GM19240 (cell line): ENCODE measurements around the gene PLA2G4B.

ENCODE experiments used
- DNase-seq: peaks from one replicate; pipeline ENCODE4 v3.0.0; 2011; ENCODE audit warnings: low spot score; ENCODE audit not compliant: insufficient read length

Gene PLA2G4B, protein sequence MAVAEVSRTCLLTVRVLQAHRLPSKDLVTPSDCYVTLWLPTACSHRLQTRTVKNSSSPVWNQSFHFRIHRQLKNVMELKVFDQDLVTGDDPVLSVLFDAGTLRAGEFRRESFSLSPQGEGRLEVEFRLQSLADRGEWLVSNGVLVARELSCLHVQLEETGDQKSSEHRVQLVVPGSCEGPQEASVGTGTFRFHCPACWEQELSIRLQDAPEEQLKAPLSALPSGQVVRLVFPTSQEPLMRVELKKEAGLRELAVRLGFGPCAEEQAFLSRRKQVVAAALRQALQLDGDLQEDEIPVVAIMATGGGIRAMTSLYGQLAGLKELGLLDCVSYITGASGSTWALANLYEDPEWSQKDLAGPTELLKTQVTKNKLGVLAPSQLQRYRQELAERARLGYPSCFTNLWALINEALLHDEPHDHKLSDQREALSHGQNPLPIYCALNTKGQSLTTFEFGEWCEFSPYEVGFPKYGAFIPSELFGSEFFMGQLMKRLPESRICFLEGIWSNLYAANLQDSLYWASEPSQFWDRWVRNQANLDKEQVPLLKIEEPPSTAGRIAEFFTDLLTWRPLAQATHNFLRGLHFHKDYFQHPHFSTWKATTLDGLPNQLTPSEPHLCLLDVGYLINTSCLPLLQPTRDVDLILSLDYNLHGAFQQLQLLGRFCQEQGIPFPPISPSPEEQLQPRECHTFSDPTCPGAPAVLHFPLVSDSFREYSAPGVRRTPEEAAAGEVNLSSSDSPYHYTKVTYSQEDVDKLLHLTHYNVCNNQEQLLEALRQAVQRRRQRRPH

DNA sequence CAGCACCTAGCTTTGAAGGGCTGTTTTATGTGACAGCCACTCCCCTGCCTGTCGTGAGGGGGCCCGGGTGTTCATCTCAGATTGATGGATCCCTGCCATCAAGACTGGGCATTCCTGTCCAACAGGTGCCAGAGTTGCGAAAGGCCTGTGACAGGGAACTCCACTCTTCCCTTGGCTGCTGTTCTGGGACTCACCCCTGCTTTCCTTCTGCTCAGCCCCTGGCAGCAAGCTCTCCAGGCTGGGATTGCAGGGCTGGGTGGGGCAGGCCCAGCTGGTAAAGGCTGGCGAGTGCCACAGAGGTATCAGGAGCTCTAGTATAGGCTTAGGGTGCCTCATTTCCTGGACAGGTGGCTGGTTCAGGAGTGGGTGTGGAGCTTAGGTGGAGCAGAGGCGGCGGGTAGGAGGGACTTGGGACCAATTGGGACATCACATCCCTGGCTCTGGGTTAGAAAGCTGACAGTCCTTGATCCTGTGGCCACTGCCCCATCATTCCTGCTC, at the start of gene PLA2G4B:
TSS of gene PLA2G4B (plus strand) at position 448 of the 498 bp plus-strand sequence. CDS start 67 bp downstream, outside the sequence.
- DNase-seq = no peak

DNA sequence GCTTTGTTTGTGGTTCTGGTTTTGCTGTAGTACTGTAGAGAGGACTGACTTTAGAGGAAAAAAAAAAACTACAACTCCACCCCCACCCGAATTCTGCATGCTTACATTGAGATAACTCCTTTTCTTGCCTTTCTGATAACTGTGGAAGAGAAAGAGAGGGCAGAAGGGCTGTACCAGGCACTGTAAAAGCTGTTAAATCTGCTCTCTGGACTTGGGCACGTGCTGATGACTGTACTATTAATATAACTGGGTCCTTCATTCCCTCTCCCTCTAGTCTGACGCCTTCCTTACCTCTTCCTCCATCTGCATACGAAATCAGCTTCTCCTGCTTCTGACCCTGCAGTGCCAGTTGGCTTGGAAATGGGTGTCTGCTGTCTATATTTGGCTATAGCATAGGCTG, 49.4 kb upstream of the PLA2G4B start:
- DNase-seq = no peak

GRCh38 chr15:41789662-41790061, 49.0 kb upstream of the PLA2G4B start:
- no peak for DNase-seq

- no peak for DNase-seq
These were observed 48.5 kb upstream of the PLA2G4B start for GRCh38 chr15:41790169-41790568.

DNA sequence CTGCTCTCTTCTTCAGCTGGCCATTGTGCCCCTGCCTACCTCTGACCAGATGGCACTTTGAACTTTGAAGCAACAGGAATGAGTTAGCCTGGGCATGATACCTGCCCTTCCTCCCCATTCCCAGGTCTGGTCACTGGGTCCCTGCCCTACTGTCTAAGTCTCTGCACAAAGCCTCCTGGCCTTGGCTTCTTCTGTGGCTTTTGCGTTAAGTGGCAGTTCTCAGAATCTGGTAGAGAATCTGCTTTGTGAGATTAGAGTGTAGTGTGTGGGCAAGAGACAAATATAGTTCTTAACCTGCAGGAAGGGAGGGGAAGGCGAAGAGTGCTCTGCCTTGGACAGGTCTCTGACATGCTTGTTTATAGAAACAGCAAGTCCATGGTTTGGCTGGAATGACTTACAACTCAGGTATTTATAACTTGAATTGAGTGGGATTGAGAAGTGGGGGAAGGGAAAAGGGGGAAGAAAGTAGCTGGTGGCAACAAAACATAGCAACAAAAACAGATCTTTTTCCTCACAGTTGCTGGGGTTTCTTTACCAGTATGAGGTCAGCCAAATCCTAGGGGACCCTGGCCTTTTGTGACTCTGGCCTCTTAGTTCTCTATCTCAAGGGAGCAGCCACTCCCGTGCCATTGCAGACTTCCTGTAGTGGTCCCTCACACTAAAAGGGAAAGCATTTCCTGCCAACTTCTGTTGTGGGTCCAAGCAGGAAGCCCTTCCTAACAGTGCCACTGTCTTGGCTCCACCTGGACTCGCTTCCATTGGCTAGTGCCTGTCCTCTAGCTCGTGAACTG, 47.7 kb upstream of the PLA2G4B start:
- no peak for DNase-seq

DNA sequence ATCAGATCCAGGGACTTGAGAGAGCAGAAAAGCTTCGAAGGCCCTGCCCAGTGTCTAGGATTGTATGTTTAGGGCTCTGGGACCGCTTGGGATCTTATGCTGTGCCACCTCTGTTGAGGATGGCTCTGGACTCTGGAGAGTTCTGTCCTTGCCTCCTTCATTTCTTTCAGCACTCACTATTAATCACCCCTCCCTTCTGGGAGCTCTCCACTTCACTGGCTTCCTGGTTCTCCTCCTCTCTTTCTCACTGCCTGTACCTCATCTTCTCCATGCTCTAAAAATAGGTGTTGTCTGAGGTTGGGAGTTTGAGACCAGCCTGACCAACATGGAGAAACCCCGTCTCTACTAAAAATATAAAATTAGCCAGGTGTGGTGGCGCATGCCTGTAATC, 47.1 kb upstream of the PLA2G4B start:
- no peak for DNase-seq

- no peak for DNase-seq
These were observed 46.5 kb upstream of the PLA2G4B start for GRCh38 chr15:41792000-41792637.

GRCh38 chr15:41794081-41794480, 44.6 kb upstream of the PLA2G4B start:
- DNase-seq = no peak

DNA sequence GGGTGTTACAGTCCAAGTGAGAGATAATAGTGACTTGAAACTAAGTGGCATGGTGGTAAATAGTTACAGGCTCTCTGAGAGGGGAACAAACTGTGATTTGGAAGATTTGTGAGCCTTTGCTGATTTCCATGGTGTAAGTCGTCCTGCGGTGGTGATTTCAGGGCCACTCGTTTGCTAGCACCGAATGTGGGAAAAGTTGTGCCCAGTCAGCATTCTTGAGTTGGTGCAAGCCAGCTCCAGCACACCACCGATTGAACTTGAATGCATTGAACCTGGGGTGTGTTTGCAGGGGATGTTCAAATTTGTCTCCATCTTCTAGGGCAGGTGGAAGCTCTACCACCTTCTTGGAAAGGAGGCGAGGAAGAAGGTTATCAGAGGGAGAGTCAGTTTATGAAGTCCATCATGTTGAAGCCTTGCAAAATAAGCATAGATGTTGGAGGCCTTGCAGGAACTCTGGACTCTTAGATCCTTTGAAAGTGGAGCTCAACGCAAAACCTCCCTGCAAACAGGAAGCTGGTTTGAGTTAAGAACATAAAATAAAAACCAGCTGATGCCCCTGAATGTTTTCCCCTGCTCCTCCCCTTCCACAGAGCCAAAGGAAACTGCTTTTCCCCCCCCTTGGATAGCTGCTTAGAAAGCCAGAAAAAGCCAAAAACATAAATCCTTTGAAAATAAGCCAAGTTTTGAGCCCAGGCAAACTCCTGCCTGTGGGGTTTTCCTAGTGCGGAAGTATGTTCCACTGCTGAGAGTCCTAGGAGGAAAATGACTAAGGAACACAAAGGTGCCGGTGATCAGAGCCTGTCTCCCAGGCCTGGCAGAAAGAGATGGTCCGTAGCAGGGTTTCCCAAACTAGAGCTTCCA, 42.4 kb upstream of the PLA2G4B start:
- no peak for DNase-seq

- DNase-seq = no peak
These were observed 41.3 kb upstream of the PLA2G4B start for GRCh38 chr15:41797201-41797944.

DNA sequence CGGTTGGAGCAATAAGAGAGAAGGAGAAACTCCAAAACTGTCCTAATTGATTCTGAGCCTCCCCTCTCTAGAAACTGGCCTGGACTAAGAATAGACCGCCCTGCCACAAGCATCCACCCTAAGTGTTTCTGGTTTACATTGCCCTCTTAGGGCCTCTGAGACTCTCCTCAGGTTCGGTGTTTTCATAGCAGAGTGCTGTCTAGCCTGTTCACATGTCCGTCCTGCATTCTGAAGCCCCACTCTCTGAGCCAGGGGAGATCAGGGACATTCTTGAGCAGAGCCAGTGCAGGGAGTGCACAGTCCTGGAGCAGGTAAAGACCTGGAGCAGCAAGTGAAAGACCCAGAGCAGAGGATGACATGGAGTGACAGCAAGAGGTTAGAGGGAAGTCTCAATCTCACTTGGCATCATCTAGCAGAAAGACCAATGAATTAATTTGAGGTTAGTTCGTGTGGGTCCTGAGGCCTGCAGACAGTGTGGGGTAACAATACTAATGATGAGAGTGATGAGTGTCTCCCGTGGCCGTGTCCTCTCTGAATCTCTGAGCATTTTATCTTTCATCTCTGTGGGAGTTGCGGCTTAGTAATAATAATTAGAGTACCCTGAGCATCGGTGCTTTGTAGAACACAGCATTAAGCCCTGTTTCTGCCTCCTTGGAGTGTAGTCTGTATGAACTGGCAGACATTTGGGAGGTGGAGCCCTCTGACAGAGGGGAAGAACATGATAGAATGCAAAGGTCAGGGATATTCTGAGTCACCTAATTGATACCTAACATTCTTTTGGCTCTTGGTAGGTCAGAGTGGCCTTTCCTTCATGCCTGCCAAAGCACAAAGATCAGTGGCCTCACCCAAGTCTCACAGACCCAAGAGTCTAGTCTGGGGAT, 39.8 kb upstream of the PLA2G4B start:
- DNase-seq = no peak

DNA sequence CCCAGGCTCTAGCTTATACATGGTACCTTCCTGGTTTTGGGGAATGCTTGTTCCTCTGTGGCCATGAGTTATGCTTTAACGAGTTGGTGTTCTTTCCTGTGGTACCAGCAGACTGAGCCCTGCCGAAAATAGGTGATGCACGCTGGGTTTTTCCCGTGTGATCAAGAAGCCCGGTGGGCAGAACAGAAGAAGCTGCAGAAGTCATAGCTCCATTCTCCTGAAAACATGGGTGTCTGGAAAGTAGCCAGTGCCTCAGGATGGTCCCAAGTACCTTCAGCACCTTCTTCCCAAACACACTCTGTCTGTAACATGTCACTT, 39.2 kb upstream of the PLA2G4B start:
- DNase-seq = no peak

- no peak for DNase-seq
These were observed 37.5 kb upstream of the PLA2G4B start for GRCh38 chr15:41801185-41801584.

DNA sequence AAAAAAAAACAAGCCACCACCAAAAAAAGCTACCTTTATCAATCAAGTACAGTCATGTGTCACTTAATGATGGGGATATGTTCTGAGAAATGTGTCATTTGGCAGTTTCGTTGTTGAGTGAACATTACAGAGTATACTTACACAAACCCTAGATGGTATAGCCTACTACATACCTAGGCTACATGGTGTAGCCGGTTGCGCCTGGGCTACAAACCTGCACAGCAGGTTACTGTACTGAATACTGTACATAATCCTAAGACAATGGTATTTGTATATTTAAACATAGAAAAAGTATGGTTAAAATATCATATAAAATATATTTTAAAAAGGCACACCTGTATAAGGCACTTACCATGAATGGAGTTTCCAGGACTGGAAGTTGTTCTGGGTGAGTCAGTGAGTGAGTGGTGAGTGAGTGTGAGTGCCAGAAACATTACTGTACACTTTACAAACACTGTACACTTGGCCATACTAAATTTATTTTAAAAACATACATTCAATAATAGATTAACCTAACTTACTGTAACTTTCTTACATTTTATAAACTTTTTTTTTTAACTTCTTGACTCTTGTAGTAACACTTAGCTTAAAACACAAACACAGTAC, 36.7 kb upstream of the PLA2G4B start:
- DNase-seq = no peak

DNA sequence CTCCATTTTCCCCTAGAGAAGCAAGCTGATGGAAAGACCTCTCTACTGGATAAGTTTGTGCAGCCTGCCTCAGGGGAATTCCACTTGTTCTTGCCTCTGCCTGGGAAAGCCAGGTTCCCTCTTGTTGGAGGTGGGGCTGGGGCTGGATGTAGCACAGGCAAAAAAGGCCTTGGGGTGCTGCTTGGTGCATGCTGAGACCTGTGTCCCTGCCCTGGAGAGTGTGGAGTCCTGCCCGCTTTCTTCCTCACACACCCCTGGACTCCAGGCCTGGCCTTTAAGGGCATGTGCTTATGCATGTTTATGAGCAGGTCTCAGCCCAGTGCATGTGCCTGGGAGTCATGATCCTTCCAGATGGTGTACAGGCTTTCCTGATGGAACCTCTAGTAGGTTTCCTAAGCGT, 34.3 kb upstream of the PLA2G4B start:
- no peak for DNase-seq

DNA sequence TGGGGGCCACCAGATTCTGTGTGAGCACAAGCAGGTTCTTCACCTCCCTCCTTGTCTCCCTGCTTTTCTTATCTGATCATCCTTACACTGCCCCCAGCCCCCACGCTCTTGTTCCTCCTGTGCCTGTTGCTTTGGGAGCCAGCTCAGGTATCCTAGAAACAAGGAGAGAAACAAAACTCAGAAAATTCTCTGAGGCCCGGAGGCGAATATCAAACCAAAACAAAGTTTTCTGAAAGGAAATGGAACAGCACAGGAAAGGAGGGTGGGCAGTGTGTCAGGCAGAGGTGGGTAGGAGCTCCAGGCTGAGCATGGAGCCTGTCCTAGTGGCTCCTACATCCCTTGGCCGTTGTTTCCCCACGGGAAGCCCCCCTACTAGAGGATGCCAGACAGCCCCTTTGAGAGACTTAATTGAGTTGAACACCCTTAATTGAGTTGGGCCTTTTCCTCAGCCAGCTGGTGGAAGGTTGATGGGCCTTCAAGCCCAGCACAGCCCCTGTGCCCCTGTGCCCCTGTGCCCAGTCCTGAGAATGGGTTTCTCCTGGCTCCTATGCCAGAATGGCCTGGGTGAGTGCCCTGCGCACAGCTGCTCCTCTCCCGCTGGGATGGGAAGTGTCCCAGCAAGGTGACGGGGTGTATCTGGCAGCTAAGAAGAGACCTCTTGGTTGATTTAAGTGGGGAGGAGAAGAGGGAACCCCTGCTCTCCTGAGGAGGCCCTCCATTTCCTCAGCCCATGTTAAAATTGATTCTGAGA, 33.6 kb upstream of the PLA2G4B start:
- DNase-seq = no peak

DNA sequence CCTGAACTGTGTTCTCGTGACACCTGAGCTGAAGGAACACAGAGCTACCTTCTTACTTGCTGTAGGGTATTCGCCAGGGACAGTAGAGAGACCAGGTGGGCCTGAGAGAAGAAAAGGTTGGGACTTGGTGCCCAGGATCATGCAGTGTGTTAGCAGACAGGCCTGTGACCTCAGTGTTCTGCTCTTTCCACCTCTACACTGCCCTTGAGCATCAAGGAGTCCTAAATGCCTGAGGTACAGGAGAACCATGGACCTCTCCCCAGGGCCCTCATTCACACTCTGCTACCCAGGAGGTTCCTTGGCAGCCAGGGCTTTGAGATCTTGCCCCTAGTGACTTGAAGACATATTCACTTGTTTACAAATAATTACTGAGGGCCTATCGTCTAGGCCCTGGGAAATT, 32.9 kb upstream of the PLA2G4B start:
- no peak for DNase-seq
